ENCODE measurements around the gene EFCAB3. TPM values are rescaled to one million over a fixed set of nuclear protein-coding genes. Genes with fewer than 3 reads are reported as not detected.

EFCAB3 gene
- total RNA-seq (ENCODE audit: low replicate concordance), result not detected in 2 replicates

DNA sequence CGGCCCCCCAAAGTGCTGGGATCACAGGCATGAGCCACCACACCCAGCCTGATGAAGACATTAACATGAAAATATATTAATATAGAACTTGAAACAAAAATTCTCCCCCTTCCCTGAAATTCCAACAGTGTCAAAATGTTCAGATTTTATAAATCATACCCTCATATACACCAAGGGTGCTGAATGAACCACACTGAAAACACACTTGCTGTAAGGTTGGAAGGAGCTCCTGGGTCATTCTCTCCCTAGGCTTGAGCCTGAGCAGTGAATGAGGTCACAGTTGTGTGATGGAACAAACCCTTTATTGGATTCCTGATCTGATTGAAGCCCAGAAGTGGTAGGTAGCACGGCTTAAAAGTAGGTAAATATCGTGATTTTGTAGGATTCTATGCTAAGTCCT, at the start of gene EFCAB3:
Gene EFCAB3, plus strand, starts transcription at position 301 of the 400 bp plus-strand sequence. CDS start 2,427 bp downstream, outside the sequence.
- H3K4me3 Mint-ChIP-seq, result no peak within 1 kb of the TSS
- Histone ChIP-seq H3K27ac (no peak within 1 kb of the TSS), H3K9ac (no peak within 1 kb of the TSS), H3K9me3 (ENCODE audit: low read depth) (no peaks in the 10 kb centered on the region), H3K4me2 (no peak within 1 kb of the TSS), H3K36me3 (no peaks in the 10 kb centered on the region), H3K4me1 (no peaks in the 10 kb centered on the region), H3K27me3 (no peaks in the 10 kb centered on the region), H3K79me2 (ENCODE audit: low read depth) (no peaks in the 10 kb centered on the region), H2AFZ (replicated peaks) (peak within 1 kb of the TSS; percentile 31), H3K4me3 (no peak within 1 kb of the TSS), H4K20me1 (ENCODE audit: low read depth) (no peaks in the 10 kb centered on the region), H3F3A (ENCODE audit: low read depth) (no peaks in the 10 kb centered on the region)
- H3K4me1 Mint-ChIP-seq, result no peaks in the 10 kb centered on the region
- no peak for DNase-seq (ENCODE audit: low spot score)
- no peaks in the 10 kb centered on the region for H3K36me3 Mint-ChIP-seq
- TF ChIP-seq, protein P1, sequence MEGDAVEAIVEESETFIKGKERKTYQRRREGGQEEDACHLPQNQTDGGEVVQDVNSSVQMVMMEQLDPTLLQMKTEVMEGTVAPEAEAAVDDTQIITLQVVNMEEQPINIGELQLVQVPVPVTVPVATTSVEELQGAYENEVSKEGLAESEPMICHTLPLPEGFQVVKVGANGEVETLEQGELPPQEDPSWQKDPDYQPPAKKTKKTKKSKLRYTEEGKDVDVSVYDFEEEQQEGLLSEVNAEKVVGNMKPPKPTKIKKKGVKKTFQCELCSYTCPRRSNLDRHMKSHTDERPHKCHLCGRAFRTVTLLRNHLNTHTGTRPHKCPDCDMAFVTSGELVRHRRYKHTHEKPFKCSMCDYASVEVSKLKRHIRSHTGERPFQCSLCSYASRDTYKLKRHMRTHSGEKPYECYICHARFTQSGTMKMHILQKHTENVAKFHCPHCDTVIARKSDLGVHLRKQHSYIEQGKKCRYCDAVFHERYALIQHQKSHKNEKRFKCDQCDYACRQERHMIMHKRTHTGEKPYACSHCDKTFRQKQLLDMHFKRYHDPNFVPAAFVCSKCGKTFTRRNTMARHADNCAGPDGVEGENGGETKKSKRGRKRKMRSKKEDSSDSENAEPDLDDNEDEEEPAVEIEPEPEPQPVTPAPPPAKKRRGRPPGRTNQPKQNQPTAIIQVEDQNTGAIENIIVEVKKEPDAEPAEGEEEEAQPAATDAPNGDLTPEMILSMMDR (IDR thresholded peaks at IDR 0.05), result no peak
- TF ChIP-seq EZH2 (IDR thresholded peaks at IDR 0.05), result no peak
- TF ChIP-seq EZH2phosphoT487 (IDR thresholded peaks at IDR 0.05), result no peak
- no peaks in the 10 kb centered on the region for H3K9me3 Mint-ChIP-seq
- H3K27ac Mint-ChIP-seq, result no peak within 1 kb of the TSS
- peaks cover 2% of the 10 kb centered on the region for H3K27me3 Mint-ChIP-seq (ENCODE audit: insufficient read depth, low read depth)

DNA sequence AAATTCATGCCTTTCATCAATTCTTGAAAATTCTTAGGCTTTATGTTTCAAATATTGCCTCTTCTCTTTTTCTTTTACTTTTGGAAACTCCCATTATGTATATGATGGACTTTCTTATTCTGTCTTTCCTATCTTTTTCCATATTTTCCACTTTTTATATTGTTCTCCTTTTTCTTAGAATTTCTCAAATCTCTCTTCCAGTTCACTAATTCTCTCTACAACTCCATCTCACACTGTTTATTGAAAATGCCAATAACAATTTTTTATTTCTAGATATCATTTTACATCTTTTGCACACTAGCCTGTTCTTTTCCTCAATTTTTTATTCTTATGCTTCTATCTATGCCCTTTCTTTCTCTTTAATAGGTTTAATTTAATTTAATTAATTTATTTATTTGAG, 43.8 kb upstream of the EFCAB3 start:
- H3K9ac ChIP-seq, result no peak overlapping the region
- peaks cover 8% of the 10 kb centered on the region for H3K9me3 Mint-ChIP-seq
- H3K27me3 ChIP-seq, result no peaks in the 10 kb centered on the region
- no peak overlapping the region for H3K27ac Mint-ChIP-seq
- H3K4me3 Mint-ChIP-seq, result no peak overlapping the region
- TF ChIP-seq, protein P1 (IDR thresholded peaks at IDR 0.05), result no peak
- TF ChIP-seq EZH2 (IDR thresholded peaks at IDR 0.05) (no peak), EZH2phosphoT487 (IDR thresholded peaks at IDR 0.05) (no peak)
- no peaks in the 10 kb centered on the region for H3K4me1 Mint-ChIP-seq
- no peak overlapping the region for H3K4me2 ChIP-seq
- H3K9me3 ChIP-seq (ENCODE audit: low read depth), result peaks cover 15% of the 10 kb centered on the region
- H3K79me2 ChIP-seq (ENCODE audit: low read depth), result no peaks in the 10 kb centered on the region
- no peak for DNase-seq (ENCODE audit: low spot score)
- no peaks in the 10 kb centered on the region for H3K27me3 Mint-ChIP-seq (ENCODE audit: insufficient read depth, low read depth)
- no peak overlapping the region for H2AFZ ChIP-seq (replicated peaks)
- no peaks in the 10 kb centered on the region for H3K4me1 ChIP-seq
- no peaks in the 10 kb centered on the region for H3K36me3 Mint-ChIP-seq
- H3K4me3 ChIP-seq, result no peak overlapping the region
- no peak overlapping the region for H3K27ac ChIP-seq
- no peaks in the 10 kb centered on the region for H3F3A ChIP-seq (ENCODE audit: low read depth)
- H3K36me3 ChIP-seq, result no peaks in the 10 kb centered on the region
- no peaks in the 10 kb centered on the region for H4K20me1 ChIP-seq (ENCODE audit: low read depth)

DNA sequence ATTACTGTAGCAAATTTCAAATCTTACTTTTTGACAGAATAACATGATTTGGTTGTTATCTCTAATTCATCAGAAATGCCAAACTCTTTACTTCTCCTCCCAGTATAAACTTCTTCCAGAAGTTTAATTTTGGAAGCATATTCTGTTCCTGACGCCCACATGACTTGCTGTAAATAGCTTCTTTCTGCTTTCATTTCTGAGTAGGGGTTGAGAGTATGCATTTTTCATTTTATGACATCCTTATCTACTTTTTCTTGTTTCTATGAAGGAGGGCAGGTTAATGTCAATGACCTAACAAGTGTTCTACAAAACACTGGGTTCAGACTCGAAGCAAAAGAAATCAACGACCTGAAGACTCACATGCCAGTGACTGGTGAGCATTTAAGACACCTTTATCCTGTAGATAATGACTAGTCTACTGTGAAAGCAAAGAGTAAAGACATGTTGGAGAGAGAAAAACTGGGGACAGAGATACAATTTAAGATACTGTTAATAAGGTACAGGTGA, 36.5 kb upstream of the EFCAB3 start:
- no peaks in the 10 kb centered on the region for H3K79me2 ChIP-seq (ENCODE audit: low read depth)
- no peaks in the 10 kb centered on the region for H4K20me1 ChIP-seq (ENCODE audit: low read depth)
- H3K27ac Mint-ChIP-seq, result no peak overlapping the region
- no peak overlapping the region for H3K4me3 ChIP-seq
- no peaks in the 10 kb centered on the region for H3K36me3 Mint-ChIP-seq
- H3K4me3 Mint-ChIP-seq, result no peak overlapping the region
- no peaks in the 10 kb centered on the region for H3K9me3 Mint-ChIP-seq
- peaks cover 3% of the 10 kb centered on the region for H3K9me3 ChIP-seq (ENCODE audit: low read depth)
- H3K4me1 Mint-ChIP-seq, result no peaks in the 10 kb centered on the region
- no peak overlapping the region for H2AFZ ChIP-seq (replicated peaks)
- H3K4me1 ChIP-seq, result no peaks in the 10 kb centered on the region
- TF ChIP-seq, protein P1 (IDR thresholded peaks at IDR 0.05), result no peak
- TF ChIP-seq EZH2phosphoT487 (IDR thresholded peaks at IDR 0.05) (no peak), EZH2 (IDR thresholded peaks at IDR 0.05) (no peak)
- H3K27ac ChIP-seq, result no peak overlapping the region
- no peaks in the 10 kb centered on the region for H3F3A ChIP-seq (ENCODE audit: low read depth)
- H3K36me3 ChIP-seq, result no peaks in the 10 kb centered on the region
- H3K27me3 Mint-ChIP-seq (ENCODE audit: insufficient read depth, low read depth), result no peaks in the 10 kb centered on the region
- DNase-seq (ENCODE audit: low spot score), result no peak
- no peak overlapping the region for H3K4me2 ChIP-seq
- H3K27me3 ChIP-seq, result no peaks in the 10 kb centered on the region
- H3K9ac ChIP-seq, result no peak overlapping the region

Measured in neural progenitor cell (in vitro differentiated cells).